Measurements from ENCODE around the gene TAPBP.
"Not testable (repeated sequence)": the region's sequence is repeated elsewhere in the genome, so short reads cannot be mapped to it uniquely, and the experiment has no call there.

Gene TAPBP

DNA sequence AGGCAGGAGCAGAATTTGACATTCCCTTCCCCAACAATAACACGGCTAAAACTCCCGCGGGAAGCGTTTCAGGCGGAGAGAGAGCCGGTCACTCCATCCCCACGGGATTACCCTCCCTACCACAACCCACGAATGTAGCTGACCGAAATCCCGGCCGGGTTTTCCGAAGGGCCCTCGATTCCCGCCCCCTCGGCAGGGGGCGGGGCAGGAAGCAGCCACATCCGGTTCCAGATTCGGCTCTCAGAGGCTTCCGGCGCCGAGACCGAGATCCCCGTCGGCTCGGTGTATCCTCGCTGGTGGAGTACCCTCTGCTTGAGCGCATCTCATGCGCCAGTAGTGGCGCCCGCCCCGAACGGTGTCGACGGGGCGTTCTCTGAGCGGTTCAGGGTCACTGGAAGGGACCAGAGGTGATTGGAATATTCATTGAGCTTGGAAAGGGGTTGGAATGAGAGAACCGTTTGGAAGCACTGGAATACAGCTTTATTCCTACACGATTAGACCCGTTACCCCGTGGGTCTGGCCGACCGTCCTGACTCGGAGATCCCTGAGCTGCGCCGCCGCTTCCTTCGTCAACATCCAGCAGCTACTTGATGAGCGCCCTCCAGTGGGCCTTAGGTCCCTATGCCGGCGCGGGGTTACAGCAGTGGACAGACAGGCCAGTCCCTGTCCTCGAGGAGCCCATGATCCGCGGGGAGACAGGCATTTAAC is 14.5 kb downstream of the TAPBP start:
- peak; percentile 90 for DNase-seq (ENCODE audit: low read depth, low spot score)
- peak overlapping the region; percentile 89 for H3K4me3 ChIP-seq (ENCODE audit: low read length)

- peak within 1 kb of the TSS; percentile 89 for H3K4me3 ChIP-seq (ENCODE audit: low read length)
- DNase-seq (ENCODE audit: low read depth, low spot score) = no peak
Measured at GRCh38 chr6:33298773-33299236, 15.1 kb downstream of the TAPBP start, which contains the start of gene RGL2. Gene RGL2 (minus strand): TSS chr6:33298942. CDS start chr6:33298610, 332 bp downstream.

DNA sequence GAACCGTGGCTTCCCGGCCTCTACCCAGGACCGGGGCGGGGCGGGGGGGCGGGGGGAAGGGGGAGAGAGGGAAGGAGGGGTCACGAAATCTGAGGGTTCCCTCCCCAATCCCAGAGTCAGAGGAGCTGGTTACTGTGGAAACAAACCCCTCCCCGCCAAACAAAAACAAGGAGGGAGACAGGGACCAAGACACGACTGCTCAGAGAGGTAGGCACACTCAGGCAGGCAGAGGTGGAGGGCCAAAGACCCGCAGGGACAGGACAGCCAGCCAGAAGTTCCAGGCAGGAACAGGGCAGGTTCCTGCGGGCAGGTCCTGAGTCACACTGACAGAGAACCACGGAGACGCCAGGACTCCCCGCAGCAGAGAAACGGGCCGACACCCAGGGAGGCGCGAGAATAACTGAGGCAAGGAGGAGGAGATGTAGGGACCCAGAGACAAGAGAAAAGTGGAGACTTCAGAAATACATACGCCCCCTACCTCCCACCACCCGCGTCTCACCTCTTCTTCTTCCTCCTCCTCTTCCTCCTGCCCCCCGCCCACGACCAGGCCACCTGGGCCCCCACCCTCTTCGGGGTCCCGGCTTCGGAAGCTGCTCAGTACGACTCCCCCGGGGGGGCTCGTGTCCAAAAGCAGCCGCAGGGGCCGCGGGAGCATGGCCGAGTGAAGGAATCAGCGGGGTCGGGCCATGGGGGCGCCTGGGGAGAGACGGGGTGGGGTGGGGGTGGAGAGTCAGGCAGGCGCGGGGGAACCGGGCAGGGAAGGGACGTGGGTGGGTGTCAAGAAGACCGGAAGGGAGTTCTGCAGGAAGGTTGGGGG is 15.7 kb downstream of the TAPBP start:
- DNase-seq (ENCODE audit: low read depth, low spot score) = peak; percentile 71
- peak overlapping the region; percentile 89 for H3K4me3 ChIP-seq (ENCODE audit: low read length)

DNA sequence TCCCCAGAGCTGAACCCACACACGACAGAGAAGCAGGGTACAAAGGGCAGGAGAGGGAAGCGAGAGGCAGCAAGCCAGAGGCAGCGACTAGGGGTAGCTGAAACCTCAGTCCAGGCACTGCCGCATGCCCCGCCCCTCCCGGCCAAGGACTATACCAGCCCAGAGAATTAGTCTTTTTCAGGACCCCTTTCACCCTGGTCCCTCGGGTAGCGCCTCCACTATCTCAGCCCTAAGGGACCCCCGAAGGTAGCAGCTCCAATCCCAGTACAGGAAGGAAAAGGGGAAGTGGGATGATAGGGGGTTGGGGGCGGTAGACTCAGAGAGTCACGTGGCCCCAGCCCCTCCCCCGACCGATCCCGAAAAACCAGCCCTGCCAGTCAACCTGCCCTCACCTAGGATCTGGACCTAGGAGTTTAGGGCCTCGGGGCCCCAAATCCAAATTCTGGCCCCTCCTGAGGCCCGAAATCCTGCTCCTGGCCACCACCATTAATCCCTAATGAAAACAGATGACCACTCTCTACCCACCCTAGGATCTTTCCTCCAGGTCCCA is 16.4 kb downstream of the TAPBP start:
- DNase-seq (ENCODE audit: low read depth, low spot score) = no peak

DNA sequence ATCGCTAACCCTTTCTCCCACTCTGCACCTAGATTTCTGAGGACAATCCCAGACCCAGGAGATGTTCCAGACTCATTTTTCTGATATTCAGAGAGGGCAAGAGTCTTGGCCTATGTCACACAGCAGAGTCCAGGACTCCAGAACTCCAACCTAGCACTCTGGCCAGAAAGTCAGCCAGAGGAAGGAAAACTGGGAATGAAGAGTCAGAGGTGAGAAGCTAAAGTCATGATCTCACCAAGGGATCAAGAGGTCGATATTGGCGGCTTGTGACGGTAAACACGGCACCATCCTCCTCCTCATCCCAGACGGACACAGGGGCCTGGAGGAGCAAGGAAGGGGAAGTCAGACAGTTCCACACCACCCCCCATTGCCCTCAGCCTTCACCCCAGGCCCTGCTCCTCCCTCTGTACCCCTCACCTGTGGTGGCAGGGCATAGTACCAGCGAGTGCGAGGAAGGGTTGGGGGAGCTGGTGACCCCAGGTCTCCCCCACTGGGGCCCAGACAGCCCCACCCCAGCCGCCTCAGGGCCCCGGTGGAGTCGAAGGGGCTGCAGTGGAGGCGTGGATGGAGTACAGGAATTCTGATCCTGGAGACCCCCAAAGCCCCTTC is 17.0 kb downstream of the TAPBP start:
- DNase-seq (ENCODE audit: low read depth, low spot score) = no peak
- H3K4me3 ChIP-seq (ENCODE audit: low read length) = no peak overlapping the region

More for the DNA sequence above, 16.4 kb downstream of the TAPBP start:
- H3K4me3 ChIP-seq (ENCODE audit: low read length) = peak overlapping the region; percentile 89

GRCh38 chr6:33295621-33296369 is 18.1 kb downstream of the TAPBP start:
- H3K4me3 ChIP-seq (ENCODE audit: low read length) = no peak overlapping the region
- DNase-seq (ENCODE audit: low read depth, low spot score) = no peak

- no peak for DNase-seq (ENCODE audit: low read depth, low spot score)
- H3K4me3 ChIP-seq (ENCODE audit: low read length) = no peak overlapping the region
Measured at GRCh38 chr6:33294086-33294823, 19.6 kb downstream of the TAPBP start.

DNA sequence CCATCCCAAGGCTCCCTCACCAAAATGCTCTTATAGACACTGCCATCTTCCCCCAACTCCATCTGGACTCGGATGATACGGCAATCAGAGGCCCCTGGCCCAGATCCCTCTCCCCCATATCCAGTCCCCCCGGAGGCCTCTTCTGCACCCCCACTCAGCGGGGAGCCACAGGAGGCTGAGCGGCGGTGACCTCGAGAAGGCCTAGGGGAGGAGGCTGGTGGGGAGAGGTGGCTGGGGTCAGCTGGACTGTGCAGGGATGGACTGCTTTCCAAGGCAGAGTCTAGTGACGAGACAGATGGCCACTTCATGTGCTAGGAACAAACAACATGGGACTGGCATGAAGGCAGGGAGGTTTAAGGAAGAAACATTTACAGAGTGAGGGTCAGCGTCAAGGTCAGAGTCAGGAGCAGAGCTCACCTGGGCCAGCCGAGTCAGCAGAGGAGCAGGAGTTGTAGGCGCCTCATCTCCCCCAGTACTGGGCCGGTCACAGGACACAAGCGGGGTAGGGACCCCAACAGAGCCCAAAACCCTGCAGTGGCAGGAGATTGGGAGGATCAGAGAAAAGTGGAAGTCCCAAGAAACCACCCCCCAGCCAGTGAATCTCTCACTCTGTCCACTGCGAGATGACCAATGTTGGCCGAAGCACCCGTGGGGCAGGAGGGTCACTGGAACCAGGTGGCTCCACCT is 20.7 kb downstream of the TAPBP start:
- no peak for DNase-seq (ENCODE audit: low read depth, low spot score)
- no peak overlapping the region for H3K4me3 ChIP-seq (ENCODE audit: low read length)

DNA sequence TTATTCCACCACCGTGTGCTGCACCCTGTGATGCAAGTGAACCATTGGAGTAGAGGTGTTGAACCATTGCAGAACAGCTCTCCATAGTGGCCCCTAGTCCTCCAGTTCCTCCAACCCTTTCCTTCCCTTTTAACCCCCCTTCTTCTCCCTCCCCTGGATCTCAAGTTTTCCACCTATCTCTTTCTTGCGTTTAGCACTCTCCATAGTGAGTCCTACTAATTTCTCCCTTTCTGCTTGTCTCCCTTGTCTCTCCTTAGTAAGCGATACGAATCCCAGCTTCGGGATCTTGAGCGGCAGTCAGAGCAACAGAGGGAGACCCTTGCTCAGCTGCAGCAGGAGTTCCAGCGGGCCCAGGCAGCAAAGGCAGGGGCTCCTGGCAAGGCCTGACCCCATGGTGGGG is 23.4 kb downstream of the TAPBP start:
- peak overlapping the region; percentile 96 for H3K4me3 ChIP-seq (ENCODE audit: low read length)
- DNase-seq (ENCODE audit: low read depth, low spot score) = no peak

- no peak for DNase-seq (ENCODE audit: low read depth, low spot score)
- H3K4me3 ChIP-seq (ENCODE audit: low read length) = peak overlapping the region; percentile 96
Measured at GRCh38 chr6:33289784-33290315, 24.0 kb downstream of the TAPBP start.

DNA sequence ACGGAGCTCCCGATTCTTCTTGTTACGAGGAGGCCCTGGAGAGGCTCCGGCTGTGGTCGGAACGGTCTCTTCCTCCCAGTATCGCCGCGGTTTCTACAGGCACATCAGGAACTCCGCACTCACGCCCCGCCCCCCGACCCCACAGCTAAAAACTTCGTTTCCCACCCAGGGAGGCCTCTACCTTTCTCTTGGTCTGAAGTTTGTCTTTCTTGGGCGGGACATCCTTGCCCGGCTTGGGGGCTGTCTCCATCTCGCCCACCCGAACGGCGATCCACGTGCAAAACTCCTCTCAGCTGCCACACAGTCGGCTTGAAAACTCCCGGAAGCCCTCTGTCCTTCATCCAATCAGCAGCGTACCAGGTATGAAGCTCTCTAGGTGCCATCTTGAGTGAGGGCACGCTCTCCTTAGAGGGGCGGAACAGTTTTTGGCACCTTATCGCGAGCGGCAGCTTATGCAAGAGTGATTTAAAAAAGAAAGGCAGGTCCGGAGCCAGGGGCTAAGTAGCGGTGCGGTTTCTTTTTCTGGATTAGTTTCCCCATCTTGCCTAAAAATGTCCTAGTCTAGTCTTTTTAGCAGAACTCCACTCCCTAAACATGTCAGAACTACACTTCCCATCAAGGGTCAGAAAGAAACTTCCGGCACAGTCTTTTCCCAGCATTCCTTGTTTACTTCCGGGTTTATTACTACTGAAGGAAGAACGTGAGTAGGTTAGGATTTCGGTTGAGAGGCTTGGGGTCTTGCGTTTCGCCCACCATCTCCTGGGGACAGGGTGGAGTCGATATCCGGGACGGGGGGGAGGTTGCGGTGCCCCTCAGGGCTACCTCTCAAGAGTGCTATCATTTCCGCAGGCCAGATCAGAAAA is 24.7 kb downstream of the TAPBP start, which contains the start of the genes PFDN6 and WDR46:
Gene PFDN6 (plus strand): TSS at position 681 of the 863 bp plus-strand sequence. CDS start 256 bp downstream, outside the sequence.
Gene WDR46 (minus strand): TSS at position 319 of the 863 bp plus-strand sequence. CDS start 69 bp downstream, at position 250.
- H3K4me3 ChIP-seq (ENCODE audit: low read length) = peak within 1 kb of the TSS; percentile 96
- peak; percentile 90 for DNase-seq (ENCODE audit: low read depth, low spot score)

DNA sequence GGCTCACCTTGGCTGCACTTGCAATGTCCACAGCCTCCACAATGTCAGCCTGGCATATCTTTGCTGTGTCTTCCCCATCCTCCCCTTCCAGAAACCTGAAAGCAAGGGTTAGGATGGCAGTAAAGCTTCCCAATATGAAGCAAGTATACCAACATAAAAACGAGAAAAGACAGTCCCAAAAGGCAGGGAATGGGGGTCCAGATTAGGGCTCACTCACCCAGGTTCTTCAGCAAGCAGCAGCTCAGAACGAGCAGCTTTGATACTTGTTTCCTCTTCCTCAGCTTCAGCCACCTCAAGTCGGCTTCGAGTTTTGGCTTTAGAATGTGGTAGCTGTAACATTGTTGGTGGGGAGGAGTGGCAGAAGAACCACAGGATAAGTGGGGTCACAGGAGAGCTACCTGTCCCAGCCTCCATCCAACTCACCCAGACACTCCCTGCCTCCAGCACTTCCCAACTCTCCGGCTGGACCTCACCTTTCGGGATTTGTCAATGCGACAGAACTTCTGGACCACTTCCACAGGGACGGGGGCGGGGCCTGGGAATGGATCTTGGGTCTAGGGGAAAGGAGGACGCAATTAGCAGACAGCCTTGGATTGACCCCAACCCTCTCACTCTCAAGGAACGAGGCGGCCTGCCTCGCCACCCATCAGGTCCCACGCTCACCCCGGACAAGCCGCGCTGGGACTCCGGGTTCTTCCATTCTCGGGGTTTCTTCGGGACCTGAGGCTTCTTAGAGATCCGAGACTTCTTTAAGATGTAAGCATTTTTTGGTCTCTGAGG is 25.5 kb downstream of the TAPBP start:
- DNase-seq (ENCODE audit: low read depth, low spot score) = no peak

GRCh38 chr6:33286946-33287914 is 26.6 kb downstream of the TAPBP start:
- no peak overlapping the region for H3K4me3 ChIP-seq (ENCODE audit: low read length)
- DNase-seq (ENCODE audit: low read depth, low spot score) = no peak

More for the DNA sequence above, 25.5 kb downstream of the TAPBP start:
- peak overlapping the region; percentile 96 for H3K4me3 ChIP-seq (ENCODE audit: low read length)

GRCh38 chr6:33285214-33285613 is 28.7 kb downstream of the TAPBP start:
- not testable (repeated sequence) for H3K4me3 ChIP-seq (ENCODE audit: low read length); DNase-seq (ENCODE audit: low read depth, low spot score)

All from Jurkat, Clone E6-1 (cell line).